H1 (cell line): ENCODE measurements around the gene TOR1B. TPM values are rescaled to one million over a fixed set of nuclear protein-coding genes. Genes with fewer than 3 reads are reported as not detected.

ENCODE experiments used
- EP300 ChIP-seq, 2 experiments: IDR thresholded peaks; 1 replicate in 1 of 2; 2 replicates in 1 of 2; pipeline ENCODE4 v1.6.1; 2011 to 2012; ENCODE audit warnings: low read depth in 2 of 2, low read length in 2 of 2, mild to moderate bottlenecking in 2 of 2, borderline replicate concordance in 1 of 2, inconsistent platforms in 1 of 2, moderate library complexity in 1 of 2
- GABPA ChIP-seq: IDR thresholded peaks from 2 replicates; pipeline ENCODE4 v1.6.1; 2011; ENCODE audit warnings: mild to moderate bottlenecking, low read length, moderate library complexity, borderline replicate concordance; ENCODE audit not compliant: insufficient read depth
- HDAC6 ChIP-seq: IDR thresholded peaks from one replicate; pipeline ENCODE4 v1.7.1; 2012; ENCODE audit warnings: low read depth, mild to moderate bottlenecking, inconsistent platforms, low read length, moderate library complexity
- polyA plus RNA-seq, 7 experiments: library from polyadenylated mRNA; depleted of rRNA in 3 of 7; stranded (reverse) in 5 of 7; unstranded in 2 of 7; fragments of >200 nt in 5 of 7; fragments of 200-250 nt in 2 of 7; gene quantifications; 1 replicate in 5 of 7; 2 replicates in 1 of 7; 4 replicates in 1 of 7; pipeline versions ENCODE4 v1.2.1 to v1.2.3, GENCODE V29; 2011 to 2013; ENCODE audit warnings: missing spikeins in 2 of 7, mixed read lengths in 2 of 7
- total RNA-seq: library from RNA; stranded (reverse); fragmentation: NEBNext Ultra II Directional; extraction: Animal tissue kit (Norgen Biotek cat#: 25700); gene quantifications from 2 replicates; pipeline ENCODE4 v1.2.1, GENCODE V29; 2021
- TF ChIP-seq, protein P1 (sequence below): IDR thresholded peaks from 2 replicates; pipeline ENCODE4 v1.6.1; 2011; ENCODE audit warnings: low read depth, mild to moderate bottlenecking, low read length; ENCODE audit not compliant: insufficient read depth

Gene TOR1B
- total and polyA plus RNA-seq, 2 of the 8 experiments (the other 6 are each of a cell fraction or from before 2014, with no cell fraction given): 11.4 to 17.4 TPM

DNA sequence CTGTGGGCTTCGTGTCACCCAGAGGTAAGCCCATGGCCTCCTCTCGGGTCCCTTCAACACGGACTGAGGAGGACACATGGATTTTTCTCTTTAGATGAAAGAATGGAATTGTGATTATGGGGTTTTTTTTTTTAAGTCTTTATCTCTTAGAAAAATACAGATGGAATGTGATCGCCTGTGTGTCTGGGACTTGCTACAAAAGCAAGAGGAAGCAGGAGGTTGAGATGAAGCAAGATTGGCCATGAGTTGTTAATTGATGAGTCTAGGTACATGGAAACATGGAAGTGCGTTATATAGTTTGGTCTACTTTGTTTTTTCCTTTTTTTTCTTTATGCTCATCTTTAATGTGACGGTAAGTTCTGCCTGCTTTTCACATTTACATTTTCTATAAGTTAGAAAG lies 46.9 kb downstream of the TOR1B start (continued):
- TF ChIP-seq EP300 (IDR thresholded peaks at IDR 0.05; ENCODE audit: borderline replicate concordance in 1 of 2, low read depth in 2 of 2, low read length in 2 of 2) (no peak), GABPA (no peak), HDAC6 (no peak)
- TF ChIP-seq, protein P1, sequence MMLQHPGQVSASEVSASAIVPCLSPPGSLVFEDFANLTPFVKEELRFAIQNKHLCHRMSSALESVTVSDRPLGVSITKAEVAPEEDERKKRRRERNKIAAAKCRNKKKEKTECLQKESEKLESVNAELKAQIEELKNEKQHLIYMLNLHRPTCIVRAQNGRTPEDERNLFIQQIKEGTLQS: no peak
